ENCODE measurements around the gene GRK1. TPM values are rescaled to one million over a fixed set of nuclear protein-coding genes. Genes with fewer than 3 reads are reported as not detected.

The GRK1 gene
- polyA plus RNA-seq, 1 experiment, result not detected

DNA sequence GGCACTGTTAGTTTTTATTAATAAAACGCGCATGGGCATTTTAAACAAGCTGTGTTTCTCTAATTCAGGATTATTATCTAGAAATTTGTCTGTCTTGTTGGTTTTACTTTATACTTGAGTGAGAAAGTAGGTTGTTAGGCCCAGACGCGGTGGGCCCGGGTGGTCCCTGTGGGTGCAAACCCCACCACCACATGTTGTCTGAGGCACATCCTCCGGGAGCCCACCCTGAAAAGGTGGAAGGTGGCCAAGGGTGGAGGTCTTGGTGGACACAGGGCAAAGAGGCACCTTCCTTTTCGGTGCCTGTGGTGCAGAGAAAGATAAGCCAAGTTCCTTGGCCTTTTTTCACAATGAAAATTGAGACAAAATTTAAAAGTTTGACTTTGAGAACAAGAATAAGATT is 25.6 kb upstream of the GRK1 start:
- CTCF ChIA-PET, result interaction anchor here (0.6 kb wide), 1 partner anchor 143 kb away, joined by 3 read pairs; no protein-coding TSS in a partner anchor
- H3K27me3 ChIP-seq (ENCODE audit: control insufficient read depth, insufficient read depth, low read length), result no peaks in the 10 kb centered on the region
- H3K4me3 ChIP-seq (ENCODE audit: low read depth, low read length), result no peak overlapping the region
- POLR2A ChIA-PET, result no interaction called here
- H3K9me3 ChIP-seq (ENCODE audit: control insufficient read depth, insufficient read depth, low read length), result no peaks in the 10 kb centered on the region; the same call in none of the 2 replicates
- no peak overlapping the region for H3K27ac ChIP-seq (ENCODE audit: low read depth, low read length)
- TF ChIP-seq, protein P1, sequence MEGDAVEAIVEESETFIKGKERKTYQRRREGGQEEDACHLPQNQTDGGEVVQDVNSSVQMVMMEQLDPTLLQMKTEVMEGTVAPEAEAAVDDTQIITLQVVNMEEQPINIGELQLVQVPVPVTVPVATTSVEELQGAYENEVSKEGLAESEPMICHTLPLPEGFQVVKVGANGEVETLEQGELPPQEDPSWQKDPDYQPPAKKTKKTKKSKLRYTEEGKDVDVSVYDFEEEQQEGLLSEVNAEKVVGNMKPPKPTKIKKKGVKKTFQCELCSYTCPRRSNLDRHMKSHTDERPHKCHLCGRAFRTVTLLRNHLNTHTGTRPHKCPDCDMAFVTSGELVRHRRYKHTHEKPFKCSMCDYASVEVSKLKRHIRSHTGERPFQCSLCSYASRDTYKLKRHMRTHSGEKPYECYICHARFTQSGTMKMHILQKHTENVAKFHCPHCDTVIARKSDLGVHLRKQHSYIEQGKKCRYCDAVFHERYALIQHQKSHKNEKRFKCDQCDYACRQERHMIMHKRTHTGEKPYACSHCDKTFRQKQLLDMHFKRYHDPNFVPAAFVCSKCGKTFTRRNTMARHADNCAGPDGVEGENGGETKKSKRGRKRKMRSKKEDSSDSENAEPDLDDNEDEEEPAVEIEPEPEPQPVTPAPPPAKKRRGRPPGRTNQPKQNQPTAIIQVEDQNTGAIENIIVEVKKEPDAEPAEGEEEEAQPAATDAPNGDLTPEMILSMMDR (IDR thresholded peaks at IDR 0.05; ENCODE audit: low read depth, low read length), result no peak
- DNase-seq (ENCODE audit: low read depth, low spot score), result no peak

DNA sequence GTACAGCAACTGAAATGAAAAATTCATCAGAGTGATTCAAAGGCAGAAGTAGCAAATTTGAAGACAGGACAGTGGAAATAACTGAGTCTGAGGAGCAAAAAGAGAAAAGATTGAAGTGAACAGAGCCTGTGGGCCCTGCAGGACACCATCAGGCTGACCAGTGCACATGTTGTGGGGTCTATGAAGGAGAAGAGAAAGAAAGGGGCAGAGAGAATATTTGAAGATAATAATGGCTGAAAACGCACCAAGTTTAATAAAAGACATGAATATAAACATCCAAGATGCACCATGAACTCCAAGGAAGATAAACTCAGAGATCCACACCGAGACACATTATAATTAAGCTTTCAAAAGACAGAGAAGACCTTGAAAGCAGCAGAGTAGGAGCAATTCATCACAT is 24.5 kb upstream of the GRK1 start:
- Histone ChIP-seq H3K27me3 (ENCODE audit: control insufficient read depth, insufficient read depth, low read length) (no peaks in the 10 kb centered on the region), H3K4me3 (ENCODE audit: low read depth, low read length) (no peak overlapping the region), H3K9me3 (ENCODE audit: control insufficient read depth, insufficient read depth, low read length) (no peaks in the 10 kb centered on the region; the same call in none of the 2 replicates), H3K27ac (ENCODE audit: low read depth, low read length) (no peak overlapping the region)
- DNase-seq (ENCODE audit: low read depth, low spot score), result no peak
- TF ChIP-seq, protein P1 (IDR thresholded peaks at IDR 0.05; ENCODE audit: low read depth, low read length), result no peak
- ChIA-PET POLR2A (no interaction called here), CTCF (no interaction called here)

DNA sequence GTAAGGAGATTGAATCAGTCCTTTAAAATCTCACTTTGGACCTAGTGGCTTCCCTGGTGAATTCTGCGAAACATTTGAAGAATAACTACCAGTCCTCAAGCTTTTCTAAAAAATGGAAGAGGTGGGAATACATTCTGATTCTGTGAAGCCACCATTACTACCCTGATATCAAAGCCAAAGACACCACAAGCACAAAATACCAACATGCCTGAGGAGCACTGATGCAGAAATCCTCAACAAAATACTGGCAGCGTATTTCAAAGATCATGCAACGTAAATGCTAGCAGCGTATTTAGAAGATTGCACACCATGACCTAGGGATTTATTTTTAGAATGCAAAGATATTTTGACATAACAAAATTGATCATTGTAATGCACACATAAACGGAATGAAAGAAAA is 23.4 kb upstream of the GRK1 start:
- no peak for DNase-seq (ENCODE audit: low read depth, low spot score)
- H3K27ac ChIP-seq (ENCODE audit: low read depth, low read length), result no peak overlapping the region
- CTCF ChIA-PET, result no interaction called here

DNA sequence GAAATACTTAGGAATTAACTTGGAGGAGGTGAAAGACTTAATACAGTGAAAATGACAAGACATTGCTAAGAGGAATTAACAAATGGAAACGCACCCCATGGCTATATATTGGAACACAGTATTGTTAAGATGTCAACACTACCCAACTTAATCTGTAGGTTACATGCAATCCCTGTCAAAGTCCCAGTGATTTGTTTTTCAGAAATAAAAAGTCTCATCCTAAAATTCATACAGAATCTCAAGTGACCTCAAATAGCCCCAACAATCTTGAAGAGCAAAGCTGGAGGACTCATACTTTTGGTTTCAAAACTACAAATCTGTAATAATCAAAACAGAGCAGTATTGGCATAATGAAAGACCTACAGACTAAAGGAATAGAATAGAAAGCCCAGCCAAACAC is 22.2 kb upstream of the GRK1 start:
- TF ChIP-seq, protein P1 (IDR thresholded peaks at IDR 0.05; ENCODE audit: low read depth, low read length), result no peak
- CTCF ChIA-PET, result no interaction called here
- POLR2A ChIA-PET, result no interaction called here

More for the DNA sequence above, 23.4 kb upstream of the GRK1 start:
- Histone ChIP-seq H3K4me3 (ENCODE audit: low read depth, low read length) (no peak overlapping the region), H3K27me3 (ENCODE audit: control insufficient read depth, insufficient read depth, low read length) (no peaks in the 10 kb centered on the region), H3K9me3 (ENCODE audit: control insufficient read depth, insufficient read depth, low read length) (no peaks in the 10 kb centered on the region; the same call in none of the 2 replicates)
- TF ChIP-seq, protein P1 (IDR thresholded peaks at IDR 0.05; ENCODE audit: low read depth, low read length), result no peak
- POLR2A ChIA-PET, result no interaction called here

DNA sequence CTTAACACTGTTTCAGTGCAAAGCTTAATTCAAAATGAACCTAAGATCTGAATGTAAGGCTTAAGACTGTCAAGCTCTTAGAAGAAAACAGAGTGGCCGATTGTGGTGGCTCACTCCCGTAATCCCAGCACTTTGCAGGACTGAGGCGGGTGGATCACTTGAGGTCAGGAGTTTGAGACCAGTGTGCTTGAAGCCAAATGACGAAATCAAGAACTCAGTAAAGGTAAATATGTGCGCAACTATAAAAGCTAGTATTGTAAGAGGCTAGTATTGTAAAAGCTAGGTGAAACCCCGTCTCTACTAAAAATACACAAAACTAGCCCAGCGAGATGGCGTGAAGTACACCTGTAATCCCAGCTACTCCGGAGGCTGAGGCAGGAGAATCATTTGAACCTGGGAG is 21.7 kb upstream of the GRK1 start:
- no peak for DNase-seq (ENCODE audit: low read depth, low spot score)
- ChIA-PET POLR2A (no interaction called here), CTCF (no interaction called here)
- Histone ChIP-seq H3K4me3 (ENCODE audit: low read depth, low read length) (no peak overlapping the region), H3K9me3 (ENCODE audit: control insufficient read depth, insufficient read depth, low read length) (no peaks in the 10 kb centered on the region; the same call in none of the 2 replicates), H3K27ac (ENCODE audit: low read depth, low read length) (no peak overlapping the region), H3K27me3 (ENCODE audit: control insufficient read depth, insufficient read depth, low read length) (no peaks in the 10 kb centered on the region)
- TF ChIP-seq, protein P1 (IDR thresholded peaks at IDR 0.05; ENCODE audit: low read depth, low read length), result no peak

More for the DNA sequence above, 22.2 kb upstream of the GRK1 start:
- no peaks in the 10 kb centered on the region for H3K27me3 ChIP-seq (ENCODE audit: control insufficient read depth, insufficient read depth, low read length)
- no peak for DNase-seq (ENCODE audit: low read depth, low spot score)
- no peak overlapping the region for H3K27ac ChIP-seq (ENCODE audit: low read depth, low read length)
- no peak overlapping the region for H3K4me3 ChIP-seq (ENCODE audit: low read depth, low read length)
- H3K9me3 ChIP-seq (ENCODE audit: control insufficient read depth, insufficient read depth, low read length), result no peaks in the 10 kb centered on the region; the same call in none of the 2 replicates

Measured in AG04450 (cell line).